ENCODE data around the gene GNAI3.

DNA sequence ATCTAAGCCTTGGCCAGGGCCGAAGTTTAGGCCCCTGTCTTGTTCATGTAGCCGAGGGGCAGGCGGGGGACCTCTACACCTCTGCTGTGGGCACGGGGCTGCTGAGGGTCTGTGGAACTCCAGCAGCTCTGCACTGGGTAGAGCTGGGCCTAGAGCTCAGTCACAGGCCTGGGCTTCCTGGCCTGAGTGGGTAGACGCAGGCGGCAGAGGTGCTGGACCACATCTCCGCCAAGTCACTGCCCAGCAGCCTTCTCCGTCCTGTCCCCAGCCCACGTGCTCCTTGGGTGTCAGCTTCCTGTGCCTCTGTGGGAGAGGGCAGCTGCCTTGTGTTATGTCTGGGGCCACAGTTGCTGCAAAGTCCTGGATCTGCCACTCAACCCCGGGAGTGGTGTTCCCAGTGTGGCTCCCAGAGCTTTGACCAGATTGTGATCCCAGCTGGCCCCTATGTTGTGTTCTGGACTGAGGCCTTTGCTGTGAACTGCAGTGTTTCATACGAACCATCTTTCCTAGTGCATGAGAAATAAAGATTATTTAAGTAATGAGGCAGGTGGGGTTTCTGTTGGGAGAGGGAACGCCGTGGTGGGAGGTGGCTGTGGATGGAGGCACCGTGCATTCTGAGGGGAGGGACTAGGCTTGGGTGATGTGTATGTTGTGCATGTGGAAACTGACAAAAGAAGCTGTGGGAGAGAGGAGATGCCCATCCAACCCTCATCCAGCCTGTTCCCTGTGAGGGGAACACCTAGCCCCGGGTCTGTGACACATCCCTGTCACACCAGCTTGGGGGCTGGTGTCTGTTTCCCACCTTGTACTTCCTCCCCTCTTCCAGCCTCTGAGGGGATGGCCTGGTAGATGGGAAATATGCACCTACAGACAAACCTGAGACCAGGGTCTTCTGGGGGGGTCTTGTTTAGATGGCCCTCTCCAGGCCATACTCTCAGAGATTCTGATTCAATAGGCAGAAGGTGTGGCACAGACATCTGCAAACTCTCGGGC lies 83.4 kb downstream of the GNAI3 start:
- TF ChIP-seq, protein P1, sequence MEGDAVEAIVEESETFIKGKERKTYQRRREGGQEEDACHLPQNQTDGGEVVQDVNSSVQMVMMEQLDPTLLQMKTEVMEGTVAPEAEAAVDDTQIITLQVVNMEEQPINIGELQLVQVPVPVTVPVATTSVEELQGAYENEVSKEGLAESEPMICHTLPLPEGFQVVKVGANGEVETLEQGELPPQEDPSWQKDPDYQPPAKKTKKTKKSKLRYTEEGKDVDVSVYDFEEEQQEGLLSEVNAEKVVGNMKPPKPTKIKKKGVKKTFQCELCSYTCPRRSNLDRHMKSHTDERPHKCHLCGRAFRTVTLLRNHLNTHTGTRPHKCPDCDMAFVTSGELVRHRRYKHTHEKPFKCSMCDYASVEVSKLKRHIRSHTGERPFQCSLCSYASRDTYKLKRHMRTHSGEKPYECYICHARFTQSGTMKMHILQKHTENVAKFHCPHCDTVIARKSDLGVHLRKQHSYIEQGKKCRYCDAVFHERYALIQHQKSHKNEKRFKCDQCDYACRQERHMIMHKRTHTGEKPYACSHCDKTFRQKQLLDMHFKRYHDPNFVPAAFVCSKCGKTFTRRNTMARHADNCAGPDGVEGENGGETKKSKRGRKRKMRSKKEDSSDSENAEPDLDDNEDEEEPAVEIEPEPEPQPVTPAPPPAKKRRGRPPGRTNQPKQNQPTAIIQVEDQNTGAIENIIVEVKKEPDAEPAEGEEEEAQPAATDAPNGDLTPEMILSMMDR (IDR thresholded peaks at IDR 0.05), result no peak
- no peak for TF ChIP-seq POLR2A (IDR thresholded peaks at IDR 0.05)
